Ishikawa (cell line): Measurements from ENCODE around the gene TPM1.

Experiments used
- EP300 ChIP-seq: IDR thresholded peaks from 2 replicates; pipeline ENCODE4 v1.6.1; 2012; ENCODE audit warnings: borderline replicate concordance
- FOXM1 ChIP-seq: IDR thresholded peaks from 2 replicates; pipeline ENCODE4 v1.6.1; 2012; ENCODE audit warnings: low read depth, borderline replicate concordance
- RAD21 ChIP-seq: IDR thresholded peaks from 2 replicates; pipeline ENCODE4 v1.6.1; 2012; ENCODE audit warnings: low read depth
- REST ChIP-seq: IDR thresholded peaks from 2 replicates; pipeline ENCODE4 v1.6.1; 2012; ENCODE audit warnings: low read depth, mild to moderate bottlenecking

- TF ChIP-seq FOXM1 (no peak), EP300 (no peak), RAD21 (no peak), REST (no peak)
Observed at GRCh38 chr15:63045879-63046278, 3.3 kb downstream of the TPM1 start.
